ENCODE data around the gene SLC22A12.

SLC22A12 gene

GRCh38 chr11:64562723-64563351 is 28.2 kb upstream of the SLC22A12 start:
- FAIRE-seq (no peak), DNase-seq (ENCODE audit: low spot score) (no peak)

GRCh38 chr11:64563966-64564365 is 27.1 kb upstream of the SLC22A12 start:
- FAIRE-seq (no peak), DNase-seq (ENCODE audit: low spot score) (no peak)

DNA sequence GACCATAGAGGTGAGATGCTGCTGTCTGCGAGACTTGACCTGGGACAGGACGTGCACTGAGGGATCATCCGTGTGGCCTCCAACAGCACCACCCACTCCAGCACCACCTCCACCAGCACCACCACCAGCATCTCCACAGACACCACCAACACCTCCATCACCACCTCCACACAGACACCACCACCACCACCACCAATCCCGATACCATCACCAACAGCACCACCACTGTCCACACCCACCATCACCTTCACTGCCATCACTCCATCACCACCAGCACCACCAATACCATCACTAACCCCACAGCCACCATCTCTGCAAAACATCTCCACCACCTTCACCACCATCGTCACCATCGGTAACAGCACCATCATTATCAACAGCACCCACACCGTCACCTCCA is 26.6 kb upstream of the SLC22A12 start:
- DNase-seq (ENCODE audit: low spot score) (no peak), FAIRE-seq (peak; percentile 93)

- FAIRE-seq = no peak
- no peak for DNase-seq (ENCODE audit: low spot score)
Observed at GRCh38 chr11:64564947-64565889, 25.8 kb upstream of the SLC22A12 start.

DNA sequence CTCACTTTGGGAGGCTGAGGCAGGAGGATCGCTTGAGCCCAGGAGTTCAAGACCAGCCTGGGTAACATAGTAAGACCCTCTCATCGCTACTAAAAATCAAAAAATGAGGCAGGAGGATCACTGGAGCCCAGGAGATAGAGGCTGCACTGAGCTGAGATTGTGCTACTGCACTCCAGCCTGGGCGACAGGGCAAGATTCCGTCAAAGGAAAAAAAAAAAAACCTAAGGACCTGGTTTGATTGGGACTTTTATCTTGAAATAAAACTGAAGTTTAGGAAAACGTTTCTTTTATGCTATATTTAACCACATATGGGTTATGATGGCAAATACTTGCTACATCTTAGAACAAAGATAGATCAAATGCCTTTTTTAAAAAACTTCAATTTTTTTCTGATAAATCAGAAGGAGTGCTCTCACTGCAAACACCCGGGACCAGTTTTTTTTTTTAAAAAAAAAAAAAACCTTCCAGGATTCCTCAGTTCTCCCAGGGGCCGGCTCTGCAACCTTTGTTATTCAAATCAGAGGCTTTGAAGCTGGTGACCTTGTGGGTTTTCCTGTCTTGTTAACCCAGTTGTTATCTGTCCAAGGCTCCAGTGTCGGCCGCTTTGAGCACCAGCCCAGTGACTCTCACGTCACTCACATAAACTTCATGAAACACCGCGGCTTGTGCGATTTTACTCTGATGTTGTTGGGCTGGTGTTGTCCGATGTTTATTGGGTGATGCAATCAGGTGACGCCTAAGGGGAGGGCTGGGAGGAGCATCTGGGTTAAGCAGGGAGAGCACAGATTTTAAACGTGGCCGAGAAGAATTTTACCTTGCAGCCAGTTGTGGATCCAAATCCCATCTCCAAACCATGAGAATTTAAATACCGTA is 24.7 kb upstream of the SLC22A12 start:
- DNase-seq (ENCODE audit: low spot score) (peak; percentile 87), FAIRE-seq (peak; percentile 44)

DNA sequence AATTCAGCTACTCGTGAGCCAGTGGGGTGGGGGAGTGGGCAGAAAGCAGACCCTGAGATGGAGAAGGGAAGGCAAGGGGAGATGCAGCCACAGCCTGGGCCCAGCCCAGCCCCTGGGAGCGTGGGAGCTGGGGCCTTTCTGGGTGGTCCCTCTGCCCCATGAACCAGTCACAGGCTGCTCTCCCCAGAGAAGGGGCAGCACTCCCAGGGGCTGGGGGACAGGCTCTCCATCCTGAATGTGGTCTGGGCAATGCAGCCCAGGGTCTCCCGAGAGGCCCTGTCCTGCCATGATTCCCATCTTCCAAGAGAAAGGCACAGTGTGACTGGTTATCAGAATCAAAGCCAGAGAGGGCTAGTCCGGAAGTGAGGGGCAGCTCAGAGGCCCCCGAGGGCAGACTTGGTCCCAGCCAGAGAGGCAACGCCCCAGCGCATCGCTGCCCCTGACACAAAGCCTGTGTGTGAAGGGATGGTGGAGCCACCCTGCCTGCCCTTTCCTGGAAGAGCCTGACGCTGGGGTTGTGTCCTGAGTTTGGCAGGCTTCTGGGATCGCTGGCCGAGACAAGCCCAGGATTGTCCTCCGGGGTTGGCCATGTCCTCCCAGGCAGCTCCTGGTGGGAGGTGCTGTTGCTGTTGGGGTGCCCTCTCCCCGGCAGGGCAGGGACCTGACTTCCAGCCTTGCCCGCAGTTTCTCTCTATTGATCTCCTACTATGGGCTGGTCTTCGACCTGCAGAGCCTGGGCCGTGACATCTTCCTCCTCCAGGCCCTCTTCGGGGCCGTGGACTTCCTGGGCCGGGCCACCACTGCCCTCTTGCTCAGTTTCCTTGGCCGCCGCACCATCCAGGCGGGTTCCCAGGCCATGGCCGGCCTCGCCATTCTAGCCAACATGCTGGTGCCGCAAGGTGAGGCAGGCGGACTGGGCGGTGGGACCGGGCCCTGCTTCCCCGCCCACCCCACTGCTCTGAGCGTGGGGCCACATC is 23.8 kb upstream of the SLC22A12 start:
- DNase-seq (ENCODE audit: low spot score) = no peak
- no peak for FAIRE-seq

DNA sequence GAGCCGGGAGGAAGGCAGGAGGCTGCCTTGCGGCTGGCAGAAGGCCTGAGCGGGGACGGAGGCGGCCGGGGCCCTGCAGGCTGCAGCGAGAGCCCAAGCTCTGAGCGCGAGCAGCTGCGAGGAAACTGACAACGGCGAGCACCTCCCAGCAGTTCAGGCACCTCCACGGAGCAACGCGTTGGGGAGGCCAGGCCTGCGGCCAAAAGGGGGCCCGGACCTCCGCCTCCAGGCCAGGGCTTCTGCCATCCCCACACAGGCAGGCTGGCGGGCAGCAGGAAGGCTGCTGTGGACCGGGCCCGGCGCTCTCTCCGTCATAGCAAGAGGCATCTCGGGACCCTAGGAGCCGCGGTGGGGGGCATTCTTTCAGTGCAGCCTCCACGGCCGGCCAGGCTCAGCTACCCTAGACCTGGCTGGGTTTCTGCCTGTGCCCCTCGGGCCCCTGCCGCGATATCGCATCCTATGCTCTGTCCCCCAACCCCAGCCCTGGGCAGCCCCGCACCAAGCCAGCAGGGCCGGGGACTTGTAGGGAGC is 22.9 kb upstream of the SLC22A12 start:
- FAIRE-seq (no peak), DNase-seq (ENCODE audit: low spot score) (no peak)

DNA sequence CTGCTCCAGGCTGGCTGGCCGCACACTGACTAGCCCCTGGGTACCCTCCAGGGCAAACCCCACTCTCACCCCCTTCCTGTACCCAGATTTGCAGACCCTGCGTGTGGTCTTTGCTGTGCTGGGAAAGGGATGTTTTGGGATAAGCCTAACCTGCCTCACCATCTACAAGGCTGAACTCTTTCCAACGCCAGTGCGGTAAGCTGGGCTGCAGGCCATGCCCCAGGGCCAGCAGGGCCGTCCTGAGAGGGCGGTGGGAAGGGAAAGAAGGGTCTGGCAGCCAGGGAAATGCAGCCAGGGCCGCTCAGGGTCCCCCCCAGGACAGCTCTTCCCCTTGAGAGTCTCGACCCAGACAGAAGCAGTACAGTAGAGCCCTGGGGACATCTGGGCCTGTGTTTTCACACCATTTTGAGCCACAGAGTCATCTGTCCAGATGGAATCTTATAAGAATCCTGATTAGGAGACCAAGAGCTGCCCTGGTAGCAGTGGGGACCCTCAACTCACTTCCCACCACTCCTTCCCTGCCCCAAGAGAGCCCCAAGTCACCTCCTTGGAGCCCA is 22.4 kb upstream of the SLC22A12 start:
- DNase-seq (ENCODE audit: low spot score) = no peak
- no peak for FAIRE-seq

- FAIRE-seq (no peak), DNase-seq (ENCODE audit: low spot score) (no peak)
Observed at GRCh38 chr11:64569300-64569970, 21.6 kb upstream of the SLC22A12 start.

DNA sequence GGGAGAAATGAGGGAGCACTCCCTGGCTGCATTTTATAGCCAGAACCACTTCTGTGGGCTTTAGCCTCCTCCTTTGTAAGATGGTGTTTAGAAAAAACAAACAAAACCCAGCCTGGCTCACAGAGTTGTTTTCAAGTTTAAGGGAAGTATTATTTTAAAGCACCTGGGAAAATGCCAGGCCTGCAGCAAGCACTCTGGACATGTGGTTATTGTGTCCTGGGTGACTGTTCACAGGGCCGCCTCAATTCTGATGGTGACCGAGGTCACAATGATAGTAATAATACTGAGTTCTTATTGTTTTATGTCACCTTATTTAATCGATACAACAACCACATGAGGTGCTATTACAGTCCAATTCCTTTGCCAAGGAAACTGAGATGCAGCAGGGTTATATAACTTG is 20.7 kb upstream of the SLC22A12 start:
- DNase-seq (ENCODE audit: low spot score) (no peak), FAIRE-seq (no peak)

GRCh38 chr11:64571050-64571409 is 20.0 kb upstream of the SLC22A12 start:
- DNase-seq (ENCODE audit: low spot score) = no peak
- no peak for FAIRE-seq

DNA sequence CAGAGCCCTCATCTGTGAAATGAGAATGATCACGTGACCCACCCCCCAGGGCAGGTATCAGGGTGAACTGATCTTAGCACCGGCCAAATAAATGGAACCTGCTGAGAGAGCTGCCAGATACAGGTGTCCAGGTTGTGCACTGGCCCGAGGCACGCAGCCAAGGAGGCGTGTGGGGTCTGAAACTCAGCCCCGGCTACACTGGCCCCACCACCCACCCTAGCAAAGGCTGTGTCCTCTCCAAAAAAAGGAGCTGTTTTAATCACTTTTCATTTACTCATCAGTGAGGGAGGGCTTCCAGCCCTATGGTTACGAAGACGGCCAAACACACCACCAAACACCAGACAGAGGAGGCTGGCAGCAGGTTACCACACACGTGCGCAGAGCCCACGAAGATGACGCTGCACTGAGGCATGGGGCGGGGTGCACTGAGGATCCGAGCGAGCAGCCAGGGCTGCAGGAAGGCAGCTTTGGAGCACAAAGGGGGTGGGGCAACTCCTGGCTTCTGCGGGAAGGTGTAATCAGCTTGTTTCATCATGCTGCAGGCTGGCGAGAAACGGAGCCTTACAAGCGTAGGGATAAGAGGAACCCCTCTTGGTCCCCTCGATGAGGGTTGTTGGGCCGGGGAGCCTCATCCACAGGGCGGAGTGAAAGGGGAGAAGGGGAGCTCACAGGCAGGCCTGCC is 19.5 kb upstream of the SLC22A12 start:
- no peak for FAIRE-seq
- DNase-seq (ENCODE audit: low spot score) = no peak

DNA sequence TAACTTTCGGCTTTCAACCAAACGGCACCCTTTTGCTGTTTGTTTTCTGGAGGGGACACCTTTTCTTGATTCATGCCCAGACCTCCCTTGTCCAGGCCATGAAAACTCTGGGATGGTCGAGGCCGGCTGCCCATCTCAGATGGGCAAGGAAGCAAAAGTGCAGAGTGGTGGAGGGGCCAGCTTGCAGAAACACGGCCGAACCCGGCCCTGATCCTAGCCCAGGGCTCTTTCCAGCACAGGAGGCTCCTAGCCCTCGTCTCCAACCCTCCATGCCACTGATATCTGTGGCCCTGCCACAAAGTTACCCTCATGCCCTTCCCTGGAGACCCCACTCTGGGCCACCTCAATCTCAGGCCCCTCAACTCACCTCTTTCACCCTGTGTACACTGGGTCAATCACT is 18.9 kb upstream of the SLC22A12 start:
- FAIRE-seq = no peak
- DNase-seq (ENCODE audit: low spot score) = no peak

- peak; percentile 91 for FAIRE-seq
- no peak for DNase-seq (ENCODE audit: low spot score)
Observed at GRCh38 chr11:64577202-64577601, 13.8 kb upstream of the SLC22A12 start.

DNA sequence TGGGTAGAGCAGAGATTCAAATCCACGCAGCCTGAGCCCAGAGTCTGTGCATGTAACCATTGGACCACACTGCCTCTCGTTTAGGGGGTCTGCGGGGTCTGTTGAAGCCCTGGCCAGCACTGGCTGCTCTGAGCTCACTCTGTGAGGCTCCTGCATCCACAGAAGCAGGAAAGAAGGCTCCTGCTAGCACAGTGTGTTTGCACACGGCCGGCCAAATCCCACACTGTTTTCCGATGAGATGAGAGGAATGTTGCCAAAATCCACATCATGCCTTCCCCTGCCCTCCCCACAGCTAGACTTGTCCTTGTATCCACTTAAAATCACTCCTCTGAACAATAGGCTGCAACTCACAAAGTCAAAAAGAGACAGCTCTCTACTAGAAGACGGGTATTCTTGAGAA is 10.6 kb upstream of the SLC22A12 start:
- no peak for DNase-seq (ENCODE audit: low spot score)
- FAIRE-seq = no peak

- FAIRE-seq (no peak), DNase-seq (ENCODE audit: low spot score) (no peak)
Observed at GRCh38 chr11:64581057-64581523, 9.9 kb upstream of the SLC22A12 start.

DNA sequence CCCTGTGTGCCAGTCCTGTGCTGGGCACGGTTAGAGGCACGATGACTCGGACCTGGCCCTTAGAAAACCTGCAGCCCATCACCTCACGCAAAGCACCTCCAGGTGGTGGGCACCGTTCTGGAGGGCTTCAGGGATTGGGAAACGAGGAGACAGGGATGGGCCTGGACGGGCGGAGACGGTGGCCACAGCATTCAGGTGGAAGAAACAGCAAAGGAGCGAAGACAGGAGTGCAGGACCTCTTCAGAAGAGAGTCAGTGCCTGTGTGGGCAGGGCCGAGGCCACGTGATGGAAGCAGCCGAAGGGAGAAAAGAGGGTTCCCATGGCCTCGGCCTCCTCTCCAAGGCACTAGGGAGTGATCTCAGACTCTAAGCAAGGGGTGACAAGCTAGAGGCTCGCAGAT is 8.1 kb upstream of the SLC22A12 start:
- FAIRE-seq (no peak), DNase-seq (ENCODE audit: low spot score) (no peak)

- FAIRE-seq (no peak), DNase-seq (ENCODE audit: low spot score) (no peak)
Observed at GRCh38 chr11:64583296-64584262, 7.4 kb upstream of the SLC22A12 start.

Measured in urothelium cell line (cell line).